SK-N-SH (cell line): Measurements from ENCODE around the gene TLCD2. TPM values are rescaled to one million over a fixed set of nuclear protein-coding genes. Genes with fewer than 3 reads are reported as not detected.

Experiments
- CTCF ChIA-PET: fragments of 300-600, 350-600 bp; formaldehyde crosslinking; extraction: SDS; loops from one replicate; lab custom pipeline; 2021; lab: Yijun Ruan, JAX
- POLR2A ChIA-PET: fragments of 350-600 bp; sonication (Branson Sonifier 250); formaldehyde crosslinking; extraction: SDS; loops from one replicate; lab custom pipeline; 2020; ENCODE audit warnings: antibody characterized with exemption, inconsistent platforms; lab: Yijun Ruan, JAX
- DNase-seq: peaks from one replicate; pipeline ENCODE4 v3.0.0; 2012
- H2AFZ ChIP-seq: fragments of 200-600 bp; sonication (generic); 2 replicates; pipeline ENCODE4 v1.8.1; 2016; ENCODE audit warnings: antibody characterized with exemption, mild to moderate bottlenecking, low read depth
- H3F3A ChIP-seq: fragments of 200-600 bp; sonication (generic); replicated peaks from 2 replicates; pipeline ENCODE3; 2016; ENCODE audit warnings: antibody characterized with exemption, mild to moderate bottlenecking; ENCODE audit not compliant: insufficient read depth
- H3K27ac ChIP-seq, 2 experiments: fragments of 200-500 bp in 1 of 2; fragments of 200-600 bp in 1 of 2; sonication (Bioruptor generic) in 1 of 2; sonication (generic), shearing (Covaris generic) in 1 of 2; 2 replicates each; pipeline versions ENCODE4 v1.5.1 to v1.6.1; 2014 to 2016; ENCODE audit warnings: low read depth in 2 of 2, inconsistent platforms in 1 of 2, low read length in 1 of 2, mild to moderate bottlenecking in 1 of 2, mixed read lengths in 1 of 2
- H3K27me3 ChIP-seq: fragments of 200-600 bp; sonication (generic), shearing (Covaris generic); 2 replicates; pipeline ENCODE4 v1.6.1; 2016; ENCODE audit warnings: mixed run types; ENCODE audit not compliant: insufficient read depth
- H3K36me3 ChIP-seq, 2 experiments: fragments of 200-500 bp in 1 of 2; fragments of 200-600 bp in 1 of 2; sonication (Bioruptor generic) in 1 of 2; sonication (generic) in 1 of 2; replicated peaks in 1 of 2; 2 replicates each; pipeline versions ENCODE3 to v1.5.1; 2014 to 2016; ENCODE audit warnings: low read length in 1 of 2, mild to moderate bottlenecking in 1 of 2; ENCODE audit not compliant: insufficient read depth in 2 of 2, control insufficient read depth in 1 of 2
- H3K4me1 ChIP-seq, 2 experiments: fragments of 200-500 bp in 1 of 2; fragments of 200-600 bp in 1 of 2; sonication (Bioruptor generic) in 1 of 2; sonication (generic), shearing (Covaris generic) in 1 of 2; 2 replicates each; pipeline versions ENCODE4 v1.5.1 to v1.6.1; 2014 to 2016; ENCODE audit warnings: low read depth in 1 of 2, low read length in 1 of 2, mixed run types in 1 of 2; ENCODE audit not compliant: insufficient read depth in 2 of 2, control insufficient read depth in 1 of 2
- H3K4me2 ChIP-seq: fragments of 200-600 bp; sonication (generic), shearing (Covaris generic); 2 replicates; pipeline ENCODE4 v1.6.1; 2017; ENCODE audit warnings: mixed run types
- H3K4me3 ChIP-seq, 2 experiments: fragments of 200-500 bp in 1 of 2; fragments of 200-600 bp in 1 of 2; sonication (Bioruptor generic) in 1 of 2; sonication (generic), shearing (Covaris generic) in 1 of 2; 2 replicates each; pipeline versions ENCODE4 v1.5.1 to v1.8.1; 2014 to 2016; ENCODE audit warnings: low read depth in 2 of 2, inconsistent platforms in 1 of 2, low read length in 1 of 2, mild to moderate bottlenecking in 1 of 2, mixed read lengths in 1 of 2, moderate library complexity in 1 of 2
- H3K79me2 ChIP-seq: fragments of 200-600 bp; sonication (generic); 2 replicates; pipeline ENCODE4 v1.8.1; 2017; ENCODE audit warnings: mild to moderate bottlenecking; ENCODE audit not compliant: insufficient read depth
- H3K9ac ChIP-seq: fragments of 200-600 bp; sonication (generic); 2 replicates; pipeline ENCODE4 v1.6.1; 2017; ENCODE audit warnings: mixed run types
- H3K9me2 ChIP-seq: fragments of 200-600 bp; sonication (generic); 2 replicates; pipeline ENCODE4 v1.6.1; 2017; ENCODE audit warnings: mixed run types
- H3K9me3 ChIP-seq: fragments of 200-600 bp; sonication (generic); 2 replicates; pipeline ENCODE4 v1.6.1; 2017; ENCODE audit warnings: mixed run types, mild to moderate bottlenecking, moderate library complexity
- H4K20me1 ChIP-seq: fragments of 200-600 bp; sonication (generic); 2 replicates; pipeline ENCODE4 v1.6.1; 2017; ENCODE audit warnings: mild to moderate bottlenecking, mixed run types; ENCODE audit not compliant: insufficient read depth
- CHD2 ChIP-seq: fragments of 150-350 bp; IDR thresholded peaks from 2 replicates; pipeline ENCODE4 v1.6.1; 2018; ENCODE audit warnings: low read length; ENCODE audit not compliant: partially characterized antibody
- EP300 ChIP-seq, 2 experiments: IDR thresholded peaks; 2 replicates each; pipeline versions ENCODE4 v1.4.0 to v1.6.1; 2012; ENCODE audit warnings: borderline replicate concordance in 1 of 2, low read depth in 1 of 2, low read length in 1 of 2
- EZH2phosphoT487 ChIP-seq: fragments of 200-600 bp; sonication (generic); IDR thresholded peaks from 2 replicates; pipeline ENCODE4 v1.6.1; 2017; ENCODE audit warnings: low read depth, mixed run types, mild to moderate bottlenecking, antibody characterized with exemption, moderate library complexity, borderline replicate concordance
- FOXJ3 ChIP-seq: sonication (generic); formaldehyde crosslinking; IDR thresholded peaks from 2 replicates; pipeline ENCODE4 v1.5.1; 2020; ENCODE audit warnings: mild to moderate bottlenecking, missing genetic modification reagents
- FOXM1 ChIP-seq: IDR thresholded peaks from 2 replicates; pipeline ENCODE4 v1.4.0; 2012; ENCODE audit warnings: low read depth, mild to moderate bottlenecking
- IRF3 ChIP-seq: fragments of 150-350 bp; IDR thresholded peaks from 2 replicates; pipeline ENCODE4 v1.6.1; 2016; ENCODE audit warnings: mild to moderate bottlenecking, low read depth, low read length
- JUND ChIP-seq: IDR thresholded peaks from 2 replicates; pipeline ENCODE4 v1.4.0; 2012
- MEF2A ChIP-seq: IDR thresholded peaks from 2 replicates; pipeline ENCODE4 v1.4.0; 2012; ENCODE audit warnings: low read depth, borderline replicate concordance
- NRF1 ChIP-seq: IDR thresholded peaks from 2 replicates; pipeline ENCODE4 v1.6.1; 2012; ENCODE audit warnings: low read depth, mild to moderate bottlenecking, low read length
- RAD21 ChIP-seq: IDR thresholded peaks from 2 replicates; pipeline ENCODE4 v1.6.1; 2012; ENCODE audit warnings: mild to moderate bottlenecking, low read length
- RXRA ChIP-seq: IDR thresholded peaks from 2 replicates; pipeline ENCODE4 v1.4.0; 2012; ENCODE audit warnings: low read depth, mild to moderate bottlenecking, borderline replicate concordance
- SMC3 ChIP-seq: IDR thresholded peaks from 2 replicates; pipeline ENCODE4 v1.6.1; 2012; ENCODE audit warnings: low read depth, low read length, improper control_type of control experiment
- TAF1 ChIP-seq: IDR thresholded peaks from 2 replicates; pipeline ENCODE4 v1.6.1; 2012; ENCODE audit warnings: low read depth, mild to moderate bottlenecking, low read length, moderate library complexity, borderline replicate concordance
- TEAD4 ChIP-seq: IDR thresholded peaks from 2 replicates; pipeline ENCODE4 v1.4.0; 2012; ENCODE audit warnings: mild to moderate bottlenecking, borderline replicate concordance; ENCODE audit not compliant: insufficient read depth
- YY1 ChIP-seq: IDR thresholded peaks from 2 replicates; pipeline ENCODE4 v1.4.0; 2012; ENCODE audit warnings: low read depth, mild to moderate bottlenecking
- WGBS: methylation state at CpG from one replicate; pipeline ENCODE4 v1.1.6; 2017; ENCODE audit warnings: low lambda C conversion rate; 5-methylcytosine and 5-hydroxymethylcytosine counted together
- polyA plus RNA-seq, 3 experiments: library from polyadenylated mRNA; depleted of rRNA; stranded (reverse); fragments of >200 nt; gene quantifications; 2 replicates each; pipeline ENCODE4 v1.2.3, GENCODE V29; 2012
- TF ChIP-seq, protein P1 (sequence below): IDR thresholded peaks from 2 replicates; pipeline ENCODE4 v1.4.0; 2012; ENCODE audit warnings: low read depth, borderline replicate concordance
- TF ChIP-seq, protein P2 (sequence below): IDR thresholded peaks from 2 replicates; pipeline ENCODE4 v1.6.1; 2012; ENCODE audit warnings: mild to moderate bottlenecking, low read depth, low read length, moderate library complexity
- TF ChIP-seq, protein P3 (sequence below): IDR thresholded peaks from 2 replicates; pipeline ENCODE4; 2012

Gene TLCD2
- polyA plus RNA-seq, 1 of the 3 experiments (the other 2 are of a cell fraction) = 1.3 TPM

DNA sequence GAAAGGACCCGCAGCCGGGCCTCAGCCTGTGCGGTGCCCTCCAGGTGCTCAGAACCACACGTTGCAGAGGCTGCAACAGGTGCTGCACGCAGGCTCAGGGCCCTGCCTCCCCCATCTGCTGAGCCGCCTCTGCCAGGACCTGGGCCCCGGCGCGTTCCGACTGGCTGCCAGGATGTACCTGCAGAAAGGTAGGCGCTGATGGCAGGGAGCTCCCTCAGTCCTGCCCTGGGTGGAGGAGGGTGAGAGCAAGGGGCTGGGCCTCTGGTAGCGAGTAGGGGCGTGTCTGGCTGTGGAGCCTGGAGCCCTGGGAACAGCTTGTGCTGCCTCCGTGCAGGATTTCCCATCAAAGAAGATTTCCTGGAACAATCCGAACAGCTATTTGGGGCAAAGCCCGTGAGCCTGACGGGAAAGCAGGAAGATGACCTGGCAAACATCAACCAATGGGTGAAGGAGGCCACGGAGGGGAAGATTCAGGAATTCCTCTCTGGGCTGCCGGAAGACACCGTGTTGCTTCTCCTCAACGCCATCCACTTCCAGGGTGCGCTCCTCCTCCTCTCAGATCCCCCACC is 36.9 kb upstream of the TLCD2 start:
- Histone ChIP-seq H3K4me1 (peaks cover 0 to 3% of the 10 kb centered on the region in 2 experiments; a peak in 1 of 4 replicates), H2AFZ (no peak overlapping the region), H4K20me1 (no peaks in the 10 kb centered on the region), H3K27ac (no peak overlapping the region), H3K4me3 (no peak overlapping the region), H3K4me2 (no peak overlapping the region), H3K36me3 (no peaks in the 10 kb centered on the region), H3K9ac (no peak overlapping the region), H3F3A (no peaks in the 10 kb centered on the region), H3K9me2 (no peaks in the 10 kb centered on the region), H3K9me3 (no peaks in the 10 kb centered on the region), H3K27me3 (no peaks in the 10 kb centered on the region), H3K79me2 (no peaks in the 10 kb centered on the region)
- no peak for DNase-seq
- TF ChIP-seq SMC3 (no peak), MEF2A (no peak), RAD21 (no peak), RXRA (no peak), FOXM1 (no peak), NRF1 (no peak), CHD2 (no peak), FOXJ3 (CRISPR knock-in tag) (no peak), EP300 (IDR thresholded peaks at IDR 0.05; ENCODE audit: borderline replicate concordance in 1 of 2, low read depth in 1 of 2, low read length in 1 of 2) (no peak), TEAD4 (no peak), IRF3 (no peak), YY1 (no peak), EZH2phosphoT487 (no peak), JUND (no peak), TAF1 (no peak)
- TF ChIP-seq, protein P1, sequence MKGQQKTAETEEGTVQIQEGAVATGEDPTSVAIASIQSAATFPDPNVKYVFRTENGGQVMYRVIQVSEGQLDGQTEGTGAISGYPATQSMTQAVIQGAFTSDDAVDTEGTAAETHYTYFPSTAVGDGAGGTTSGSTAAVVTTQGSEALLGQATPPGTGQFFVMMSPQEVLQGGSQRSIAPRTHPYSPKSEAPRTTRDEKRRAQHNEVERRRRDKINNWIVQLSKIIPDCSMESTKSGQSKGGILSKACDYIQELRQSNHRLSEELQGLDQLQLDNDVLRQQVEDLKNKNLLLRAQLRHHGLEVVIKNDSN = no peak
- TF ChIP-seq, protein P2, sequence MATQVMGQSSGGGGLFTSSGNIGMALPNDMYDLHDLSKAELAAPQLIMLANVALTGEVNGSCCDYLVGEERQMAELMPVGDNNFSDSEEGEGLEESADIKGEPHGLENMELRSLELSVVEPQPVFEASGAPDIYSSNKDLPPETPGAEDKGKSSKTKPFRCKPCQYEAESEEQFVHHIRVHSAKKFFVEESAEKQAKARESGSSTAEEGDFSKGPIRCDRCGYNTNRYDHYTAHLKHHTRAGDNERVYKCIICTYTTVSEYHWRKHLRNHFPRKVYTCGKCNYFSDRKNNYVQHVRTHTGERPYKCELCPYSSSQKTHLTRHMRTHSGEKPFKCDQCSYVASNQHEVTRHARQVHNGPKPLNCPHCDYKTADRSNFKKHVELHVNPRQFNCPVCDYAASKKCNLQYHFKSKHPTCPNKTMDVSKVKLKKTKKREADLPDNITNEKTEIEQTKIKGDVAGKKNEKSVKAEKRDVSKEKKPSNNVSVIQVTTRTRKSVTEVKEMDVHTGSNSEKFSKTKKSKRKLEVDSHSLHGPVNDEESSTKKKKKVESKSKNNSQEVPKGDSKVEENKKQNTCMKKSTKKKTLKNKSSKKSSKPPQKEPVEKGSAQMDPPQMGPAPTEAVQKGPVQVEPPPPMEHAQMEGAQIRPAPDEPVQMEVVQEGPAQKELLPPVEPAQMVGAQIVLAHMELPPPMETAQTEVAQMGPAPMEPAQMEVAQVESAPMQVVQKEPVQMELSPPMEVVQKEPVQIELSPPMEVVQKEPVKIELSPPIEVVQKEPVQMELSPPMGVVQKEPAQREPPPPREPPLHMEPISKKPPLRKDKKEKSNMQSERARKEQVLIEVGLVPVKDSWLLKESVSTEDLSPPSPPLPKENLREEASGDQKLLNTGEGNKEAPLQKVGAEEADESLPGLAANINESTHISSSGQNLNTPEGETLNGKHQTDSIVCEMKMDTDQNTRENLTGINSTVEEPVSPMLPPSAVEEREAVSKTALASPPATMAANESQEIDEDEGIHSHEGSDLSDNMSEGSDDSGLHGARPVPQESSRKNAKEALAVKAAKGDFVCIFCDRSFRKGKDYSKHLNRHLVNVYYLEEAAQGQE = no peak
- TF ChIP-seq, protein P3, sequence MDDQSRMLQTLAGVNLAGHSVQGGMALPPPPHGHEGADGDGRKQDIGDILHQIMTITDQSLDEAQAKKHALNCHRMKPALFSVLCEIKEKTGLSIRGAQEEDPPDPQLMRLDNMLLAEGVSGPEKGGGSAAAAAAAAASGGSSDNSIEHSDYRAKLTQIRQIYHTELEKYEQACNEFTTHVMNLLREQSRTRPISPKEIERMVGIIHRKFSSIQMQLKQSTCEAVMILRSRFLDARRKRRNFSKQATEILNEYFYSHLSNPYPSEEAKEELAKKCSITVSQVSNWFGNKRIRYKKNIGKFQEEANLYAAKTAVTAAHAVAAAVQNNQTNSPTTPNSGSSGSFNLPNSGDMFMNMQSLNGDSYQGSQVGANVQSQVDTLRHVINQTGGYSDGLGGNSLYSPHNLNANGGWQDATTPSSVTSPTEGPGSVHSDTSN = no peak
- CTCF ChIA-PET = interaction anchor here (0.9 kb wide), 1 partner anchor 136 kb away, joined by 3 read pairs; no protein-coding TSS in a partner anchor
- WGBS = 96% methylated on average over 12 of the region's 22 CpGs
- POLR2A ChIA-PET = no interaction called here
